ENCODE data around the gene TREML2.

The TREML2 gene

GRCh38 chr6:41153992-41154625, 46.8 kb downstream of the TREML2 start, which contains the start of gene TREML1:
TSS of gene TREML1 (minus strand) at chr6:41154347. CDS start at chr6:41154288, 59 bp downstream.
- Histone ChIP-seq H3K4me2 (ENCODE audit: insufficient read depth, low read length) (no peak within 1 kb of the TSS), H3K9me3 (ENCODE audit: insufficient read depth, low read length, severe bottlenecking) (no peaks in the 10 kb centered on the region), H3K27me3 (ENCODE audit: insufficient read depth, low read length, poor library complexity) (no peaks in the 10 kb centered on the region), H3K4me1 (ENCODE audit: insufficient read depth, low read length) (no peaks in the 10 kb centered on the region), H3K79me2 (ENCODE audit: insufficient read depth, low read length) (no peaks in the 10 kb centered on the region), H3K4me3 (ENCODE audit: low read depth in 1 of 2, low read length in 2 of 2) (no peak within 1 kb of the TSS), H4K20me1 (ENCODE audit: insufficient read depth, low read length) (no peaks in the 10 kb centered on the region), H3K36me3 (ENCODE audit: insufficient read depth, low read length) (no peaks in the 10 kb centered on the region), H3K9ac (ENCODE audit: low read depth, low read length) (no peak within 1 kb of the TSS), H2AFZ (ENCODE audit: low read depth, low read length) (no peak within 1 kb of the TSS), H3K27ac (ENCODE audit: low read length) (no peak within 1 kb of the TSS)
- DNase-seq (peak; percentile 21), ATAC-seq (ENCODE audit: insufficient read depth, low read depth) (peak; percentile 54; the same call in 1 of the 3 replicates)
- TF ChIP-seq, protein P1, sequence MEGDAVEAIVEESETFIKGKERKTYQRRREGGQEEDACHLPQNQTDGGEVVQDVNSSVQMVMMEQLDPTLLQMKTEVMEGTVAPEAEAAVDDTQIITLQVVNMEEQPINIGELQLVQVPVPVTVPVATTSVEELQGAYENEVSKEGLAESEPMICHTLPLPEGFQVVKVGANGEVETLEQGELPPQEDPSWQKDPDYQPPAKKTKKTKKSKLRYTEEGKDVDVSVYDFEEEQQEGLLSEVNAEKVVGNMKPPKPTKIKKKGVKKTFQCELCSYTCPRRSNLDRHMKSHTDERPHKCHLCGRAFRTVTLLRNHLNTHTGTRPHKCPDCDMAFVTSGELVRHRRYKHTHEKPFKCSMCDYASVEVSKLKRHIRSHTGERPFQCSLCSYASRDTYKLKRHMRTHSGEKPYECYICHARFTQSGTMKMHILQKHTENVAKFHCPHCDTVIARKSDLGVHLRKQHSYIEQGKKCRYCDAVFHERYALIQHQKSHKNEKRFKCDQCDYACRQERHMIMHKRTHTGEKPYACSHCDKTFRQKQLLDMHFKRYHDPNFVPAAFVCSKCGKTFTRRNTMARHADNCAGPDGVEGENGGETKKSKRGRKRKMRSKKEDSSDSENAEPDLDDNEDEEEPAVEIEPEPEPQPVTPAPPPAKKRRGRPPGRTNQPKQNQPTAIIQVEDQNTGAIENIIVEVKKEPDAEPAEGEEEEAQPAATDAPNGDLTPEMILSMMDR (IDR thresholded peaks at IDR 0.05; ENCODE audit: borderline replicate concordance, extremely low read depth, low read length, poor library complexity, severe bottlenecking), result no peak
- TF ChIP-seq EZH2 (IDR thresholded peaks at IDR 0.05; ENCODE audit: borderline replicate concordance, low read depth, low read length, severe bottlenecking), result no peak

- Histone ChIP-seq H3K4me2 (ENCODE audit: insufficient read depth, low read length) (no peak overlapping the region), H3K36me3 (ENCODE audit: insufficient read depth, low read length) (no peaks in the 10 kb centered on the region), H3K9ac (ENCODE audit: low read depth, low read length) (no peak overlapping the region), H2AFZ (ENCODE audit: low read depth, low read length) (no peak overlapping the region), H3K4me3 (ENCODE audit: low read depth in 1 of 2, low read length in 2 of 2) (no peak overlapping the region), H3K27me3 (ENCODE audit: insufficient read depth, low read length, poor library complexity) (no peaks in the 10 kb centered on the region), H4K20me1 (ENCODE audit: insufficient read depth, low read length) (no peaks in the 10 kb centered on the region), H3K4me1 (ENCODE audit: insufficient read depth, low read length) (no peaks in the 10 kb centered on the region), H3K27ac (ENCODE audit: low read length) (no peak overlapping the region), H3K9me3 (ENCODE audit: insufficient read depth, low read length, severe bottlenecking) (no peaks in the 10 kb centered on the region), H3K79me2 (ENCODE audit: insufficient read depth, low read length) (no peaks in the 10 kb centered on the region)
- DNase-seq (no peak), ATAC-seq (ENCODE audit: insufficient read depth, low read depth) (no peak)
- TF ChIP-seq, protein P1 (IDR thresholded peaks at IDR 0.05; ENCODE audit: borderline replicate concordance, extremely low read depth, low read length, poor library complexity, severe bottlenecking), result no peak
- no peak for TF ChIP-seq EZH2 (IDR thresholded peaks at IDR 0.05; ENCODE audit: borderline replicate concordance, low read depth, low read length, severe bottlenecking)
These were observed 47.5 kb downstream of the TREML2 start for GRCh38 chr6:41153451-41153850.

DNA sequence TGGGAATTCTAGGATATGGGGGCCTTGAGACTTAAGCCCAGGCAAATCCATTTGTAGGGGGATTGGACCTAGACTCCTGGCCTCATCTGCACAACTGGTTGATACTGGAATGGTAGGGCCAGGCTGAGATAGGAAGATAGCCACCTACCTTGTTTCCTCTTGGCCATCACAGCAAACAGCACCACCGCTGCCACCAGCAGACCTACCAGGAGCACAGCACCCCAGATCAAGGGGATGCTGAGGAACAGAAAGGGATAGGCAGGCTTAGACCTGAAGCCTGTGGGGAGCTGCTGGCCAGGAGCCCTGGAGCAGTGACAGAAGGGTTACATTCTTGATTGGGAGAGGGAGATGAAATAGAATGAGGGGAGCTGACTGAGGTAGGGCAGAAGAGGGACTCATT, 50.3 kb downstream of the TREML2 start:
- ATAC-seq (ENCODE audit: insufficient read depth, low read depth) (no peak), DNase-seq (no peak)
- Histone ChIP-seq H3K9ac (ENCODE audit: low read depth, low read length) (no peak overlapping the region), H3K27me3 (ENCODE audit: insufficient read depth, low read length, poor library complexity) (no peaks in the 10 kb centered on the region), H3K4me1 (ENCODE audit: insufficient read depth, low read length) (peaks cover 8% of the 10 kb centered on the region), H3K4me3 (ENCODE audit: low read depth in 1 of 2, low read length in 2 of 2) (no peak overlapping the region), H2AFZ (ENCODE audit: low read depth, low read length) (no peak overlapping the region), H3K9me3 (ENCODE audit: insufficient read depth, low read length, severe bottlenecking) (no peaks in the 10 kb centered on the region), H3K27ac (ENCODE audit: low read length) (no peak overlapping the region), H3K79me2 (ENCODE audit: insufficient read depth, low read length) (no peaks in the 10 kb centered on the region), H4K20me1 (ENCODE audit: insufficient read depth, low read length) (no peaks in the 10 kb centered on the region), H3K36me3 (ENCODE audit: insufficient read depth, low read length) (no peaks in the 10 kb centered on the region), H3K4me2 (ENCODE audit: insufficient read depth, low read length) (no peak overlapping the region)
- TF ChIP-seq, protein P1 (IDR thresholded peaks at IDR 0.05; ENCODE audit: borderline replicate concordance, extremely low read depth, low read length, poor library complexity, severe bottlenecking), result no peak
- TF ChIP-seq EZH2 (IDR thresholded peaks at IDR 0.05; ENCODE audit: borderline replicate concordance, low read depth, low read length, severe bottlenecking), result no peak

All from DND-41 (cell line).